OCI-M2 (cell line): ENCODE data around the gene PP2D1.
"Not testable (repeated sequence)": the region's sequence is repeated elsewhere in the genome, so short reads cannot be mapped to it uniquely, and the experiment has no call there.

Source experiments
- DNase-seq: peaks from one replicate; lab custom pipeline; 2025; ENCODE audit not compliant: unreplicated experiment; lab: John Stamatoyannopoulos, UW

The PP2D1 gene

DNA sequence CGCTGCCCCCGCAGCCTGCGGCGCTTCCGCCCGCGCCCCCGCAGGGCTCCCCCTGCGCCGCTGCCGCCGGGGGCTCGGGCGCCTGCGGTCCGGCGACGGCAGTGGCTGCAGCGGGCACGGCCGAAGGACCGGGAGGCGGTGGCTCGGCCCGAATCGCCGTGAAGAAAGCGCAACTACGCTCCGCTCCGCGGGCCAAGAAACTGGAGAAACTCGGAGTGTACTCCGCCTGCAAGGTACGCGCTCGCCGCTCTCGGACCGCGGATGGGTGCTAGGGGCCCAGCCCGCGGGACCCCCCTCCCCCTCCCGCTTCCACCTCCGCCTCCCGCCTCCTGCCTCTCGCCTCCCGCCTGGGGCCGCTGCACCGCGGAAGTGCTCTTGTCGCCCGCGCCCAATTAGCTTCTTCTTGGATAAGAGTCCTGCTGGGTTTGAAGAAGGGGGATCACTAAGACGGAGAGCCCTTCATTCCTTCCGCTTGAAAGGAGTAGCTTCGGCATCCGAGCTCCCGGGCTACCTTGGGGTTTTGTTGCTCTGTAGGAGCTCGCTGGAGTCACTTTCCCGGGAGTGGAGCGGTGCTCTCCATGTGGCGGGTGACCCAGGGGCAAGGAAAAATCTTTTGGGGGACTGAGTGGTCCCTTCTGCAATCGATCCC is 28.6 kb upstream of the PP2D1 start:
- no peak for DNase-seq

DNA sequence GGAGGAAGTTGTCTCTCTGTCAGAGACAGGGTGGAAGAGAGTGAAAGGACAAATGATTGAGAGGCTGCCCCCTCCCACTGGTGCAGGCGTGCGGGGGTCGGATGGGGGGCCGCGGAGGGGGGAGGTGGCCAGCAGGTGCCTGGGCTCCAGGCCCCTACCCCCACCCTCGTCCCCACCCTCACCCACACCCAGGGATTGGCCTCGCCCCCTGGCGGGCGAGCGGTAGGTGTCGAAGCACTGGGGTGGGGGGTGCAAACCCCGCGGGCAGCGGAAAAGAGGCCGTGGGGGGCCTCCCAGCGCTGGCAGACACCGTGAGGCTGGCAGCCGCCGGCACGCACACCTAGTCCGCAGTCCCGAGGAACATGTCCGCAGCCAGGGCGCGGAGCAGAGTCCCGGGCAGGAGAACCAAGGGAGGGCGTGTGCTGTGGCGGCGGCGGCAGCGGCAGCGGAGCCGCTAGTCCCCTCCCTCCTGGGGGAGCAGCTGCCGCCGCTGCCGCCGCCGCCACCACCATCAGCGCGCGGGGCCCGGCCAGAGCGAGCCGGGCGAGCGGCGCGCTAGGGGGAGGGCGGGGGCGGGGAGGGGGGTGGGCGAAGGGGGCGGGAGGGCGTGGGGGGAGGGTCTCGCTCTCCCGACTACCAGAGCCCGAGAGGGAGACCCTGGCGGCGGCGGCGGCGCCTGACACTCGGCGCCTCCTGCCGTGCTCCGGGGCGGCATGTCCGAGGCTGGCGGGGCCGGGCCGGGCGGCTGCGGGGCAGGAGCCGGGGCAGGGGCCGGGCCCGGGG is 27.9 kb upstream of the PP2D1 start, which contains the start of gene KAT2B:
Gene KAT2B (plus strand): TSS at position 682 of the 783 bp plus-strand sequence. CDS start 32 bp downstream, at position 714.
- DNase-seq, result peak; percentile 34

DNA sequence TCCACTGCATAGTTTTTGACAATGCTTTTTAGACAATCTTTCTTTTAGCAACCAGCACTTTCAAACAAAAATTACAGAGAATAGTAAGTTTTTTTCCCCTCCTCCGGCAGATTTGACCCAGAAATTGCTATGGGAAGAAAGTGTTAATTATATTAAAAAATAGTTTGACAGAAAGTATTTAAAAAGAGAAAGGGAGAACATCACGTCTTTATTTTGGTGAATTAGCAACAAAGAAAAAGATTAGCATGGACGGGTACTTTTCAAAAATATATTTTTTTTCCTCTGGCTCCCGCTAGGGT is 27.4 kb upstream of the PP2D1 start:
- no peak for DNase-seq

DNA sequence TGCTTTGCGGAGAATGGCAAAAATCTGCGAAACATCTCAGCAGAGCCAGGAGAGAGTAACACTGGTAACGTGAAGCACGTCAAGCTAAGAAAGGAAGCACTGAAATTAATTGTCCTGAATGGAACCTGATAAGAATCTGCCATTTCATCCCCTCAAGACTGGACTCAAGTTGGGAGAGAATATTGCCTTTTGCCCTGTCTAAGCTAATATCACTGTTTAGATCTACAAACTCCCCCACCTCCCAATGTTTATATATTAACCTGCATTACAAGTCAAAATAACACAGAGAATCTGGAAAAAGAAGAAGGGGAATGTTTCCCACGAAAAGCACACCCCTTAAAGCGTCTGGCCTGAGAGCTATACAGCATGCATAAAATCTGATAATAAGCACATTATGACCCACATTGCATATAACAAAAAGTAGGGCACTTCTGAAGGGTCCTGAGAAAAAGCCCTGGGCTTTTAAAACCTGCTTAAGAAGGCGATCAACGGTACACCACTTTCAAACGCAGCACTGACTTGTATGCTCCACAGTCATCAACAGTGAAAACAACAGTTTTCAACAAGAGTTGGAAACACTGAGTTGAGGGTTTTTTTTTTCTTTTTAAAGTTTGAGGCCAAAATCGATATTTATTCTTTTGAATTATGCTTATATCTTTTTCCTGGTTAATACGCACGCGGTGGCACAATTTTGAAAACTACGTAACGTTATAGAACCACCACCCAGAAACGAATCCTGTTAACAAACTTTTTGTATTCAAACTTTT is 26.8 kb upstream of the PP2D1 start:
- no peak for DNase-seq

DNA sequence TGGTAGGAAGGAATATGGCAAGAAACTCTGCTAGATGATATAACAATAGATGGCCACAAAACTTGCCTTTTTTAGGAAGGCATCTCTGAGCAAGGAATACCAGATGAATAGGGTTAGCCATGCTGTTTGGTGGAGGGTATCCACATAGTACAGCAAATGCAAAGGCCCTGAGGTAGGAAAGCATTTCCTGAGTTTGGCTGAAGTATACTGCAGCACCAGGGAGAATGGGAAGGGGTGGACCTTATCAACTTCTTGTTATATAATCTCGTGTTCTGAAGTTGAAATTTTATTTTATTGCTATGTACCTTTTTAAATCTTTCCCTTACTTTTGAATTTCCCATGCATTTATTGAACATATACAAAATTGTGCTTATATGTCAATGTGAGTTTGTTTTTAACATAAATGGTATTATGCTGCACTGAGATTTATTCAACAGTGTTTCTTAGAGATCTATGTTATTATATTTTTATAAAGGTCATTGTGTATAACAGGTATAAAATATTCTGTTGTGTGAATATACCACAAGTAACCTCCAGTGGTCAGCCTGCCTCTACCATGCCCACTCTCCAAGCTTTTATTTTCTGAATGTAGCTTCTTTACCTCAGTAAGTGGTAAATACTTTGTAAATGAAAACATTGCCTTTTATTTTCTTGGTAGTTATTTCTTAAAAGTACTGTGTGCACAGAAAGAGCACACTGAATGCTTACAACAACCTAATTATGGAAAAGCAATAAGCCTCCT is 25.4 kb upstream of the PP2D1 start:
- DNase-seq, result no peak

DNA sequence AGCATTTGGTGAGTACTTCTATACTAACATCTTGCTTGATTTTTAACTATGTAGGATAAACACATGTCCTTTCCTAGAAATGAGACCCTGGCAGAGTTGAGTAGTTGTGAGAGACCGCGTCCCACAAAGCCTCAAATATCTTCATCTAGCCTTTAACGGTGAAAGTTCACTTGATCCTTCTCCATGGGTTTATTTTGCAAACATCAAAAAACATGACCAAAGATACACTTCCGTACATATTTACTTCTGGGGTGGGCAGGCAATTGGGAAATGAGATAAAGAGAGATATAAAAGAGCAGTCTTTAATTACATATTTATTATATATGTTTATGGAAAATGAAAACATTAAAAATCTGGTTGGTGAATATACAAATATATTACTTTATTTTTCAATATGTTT is 23.0 kb upstream of the PP2D1 start:
- DNase-seq, result no peak

DNA sequence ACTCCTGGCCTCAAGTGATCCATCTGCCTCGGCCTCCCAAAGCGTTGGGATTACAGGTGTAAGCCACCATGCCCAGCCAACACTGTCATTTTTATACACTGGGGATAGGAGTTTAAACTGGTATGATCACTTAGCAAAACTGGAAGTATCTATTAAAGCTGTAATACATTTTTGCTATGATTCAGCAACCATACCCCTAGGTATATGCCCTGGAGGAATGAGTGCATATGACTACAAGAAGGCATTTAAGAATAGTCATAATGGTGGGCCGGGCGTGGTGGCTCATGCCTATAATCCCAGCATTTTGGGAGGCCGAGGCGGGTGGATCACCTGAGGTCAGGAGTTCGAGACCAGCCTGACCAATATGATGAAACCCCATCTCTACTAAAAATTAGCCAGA is 19.9 kb upstream of the PP2D1 start:
- not testable (repeated sequence) for DNase-seq

DNA sequence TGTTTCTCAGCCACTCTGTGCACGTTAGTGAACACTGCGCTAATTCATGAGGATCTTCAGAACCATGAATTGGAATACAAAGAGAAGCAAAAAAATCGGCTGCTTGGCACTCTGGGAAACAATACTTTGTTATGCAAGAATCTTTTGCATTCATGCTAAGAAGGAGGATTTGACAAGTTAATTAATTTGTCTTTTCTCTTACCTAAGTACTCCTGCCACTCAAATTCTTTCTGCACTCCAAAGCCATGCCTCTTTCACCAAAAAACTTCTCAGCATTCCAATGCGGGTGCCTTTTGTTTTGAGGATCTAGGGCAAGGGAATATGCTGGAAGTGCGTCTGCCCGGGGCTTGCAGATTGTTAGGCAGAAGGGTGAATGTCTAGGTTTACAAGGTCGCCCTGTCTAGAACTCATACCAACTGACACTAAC is 16.9 kb upstream of the PP2D1 start:
- no peak for DNase-seq

DNA sequence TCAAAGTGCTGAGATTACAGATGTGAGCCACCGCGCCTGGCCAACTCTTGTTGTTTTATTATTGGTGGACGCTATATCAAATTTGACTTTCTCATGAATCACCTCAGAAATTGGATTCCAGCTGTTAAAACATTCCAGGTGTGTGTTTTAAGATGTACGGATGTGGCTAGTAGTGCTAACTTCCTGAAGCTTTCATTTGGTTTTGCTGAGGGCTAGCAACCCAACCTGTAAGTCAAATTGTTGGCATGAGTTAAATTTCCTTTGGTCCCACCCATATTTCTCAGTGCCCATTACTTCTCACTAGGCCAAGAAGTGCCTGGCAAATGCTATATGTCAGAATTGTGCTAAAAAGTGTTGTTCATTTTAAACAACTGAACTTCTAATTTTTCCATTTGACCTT is 15.1 kb upstream of the PP2D1 start:
- DNase-seq, result no peak

DNA sequence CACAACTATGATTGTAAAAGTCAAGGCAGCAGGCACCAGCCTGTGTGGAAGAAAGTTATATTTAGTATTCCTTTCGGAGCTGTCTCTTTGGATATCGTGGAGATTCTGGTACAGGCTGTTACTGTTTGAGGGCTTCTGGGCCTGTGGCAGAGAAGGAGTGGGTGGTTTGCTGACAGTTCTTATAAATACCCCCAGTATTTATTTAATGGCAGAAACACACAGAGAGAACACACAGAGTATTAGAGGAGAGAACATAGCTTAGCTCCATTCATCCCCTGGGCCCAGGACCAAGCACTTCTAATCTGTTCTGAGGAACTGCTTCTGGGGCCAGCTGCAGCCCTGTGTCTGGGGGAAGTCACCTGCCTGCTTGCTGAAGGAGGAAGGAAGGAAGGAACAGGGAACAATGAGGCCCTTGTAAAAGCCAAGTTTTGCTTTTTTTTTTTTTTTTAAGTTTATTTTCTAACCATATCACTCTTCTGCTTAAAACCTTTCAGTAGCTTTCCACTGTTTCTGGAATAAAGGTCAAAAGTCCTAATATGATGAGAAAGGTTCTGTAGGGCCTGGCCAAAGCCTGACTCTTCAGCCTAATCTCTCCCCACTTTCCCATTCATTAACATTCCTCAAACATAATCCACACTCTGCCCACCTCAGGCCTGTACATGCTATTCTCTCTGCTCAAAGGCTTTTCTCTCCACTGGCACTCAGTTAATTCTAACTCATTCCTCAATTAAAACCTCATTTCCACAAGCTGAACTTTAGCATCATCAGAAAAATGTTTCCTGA is 11.8 kb upstream of the PP2D1 start:
- DNase-seq, result no peak

DNA sequence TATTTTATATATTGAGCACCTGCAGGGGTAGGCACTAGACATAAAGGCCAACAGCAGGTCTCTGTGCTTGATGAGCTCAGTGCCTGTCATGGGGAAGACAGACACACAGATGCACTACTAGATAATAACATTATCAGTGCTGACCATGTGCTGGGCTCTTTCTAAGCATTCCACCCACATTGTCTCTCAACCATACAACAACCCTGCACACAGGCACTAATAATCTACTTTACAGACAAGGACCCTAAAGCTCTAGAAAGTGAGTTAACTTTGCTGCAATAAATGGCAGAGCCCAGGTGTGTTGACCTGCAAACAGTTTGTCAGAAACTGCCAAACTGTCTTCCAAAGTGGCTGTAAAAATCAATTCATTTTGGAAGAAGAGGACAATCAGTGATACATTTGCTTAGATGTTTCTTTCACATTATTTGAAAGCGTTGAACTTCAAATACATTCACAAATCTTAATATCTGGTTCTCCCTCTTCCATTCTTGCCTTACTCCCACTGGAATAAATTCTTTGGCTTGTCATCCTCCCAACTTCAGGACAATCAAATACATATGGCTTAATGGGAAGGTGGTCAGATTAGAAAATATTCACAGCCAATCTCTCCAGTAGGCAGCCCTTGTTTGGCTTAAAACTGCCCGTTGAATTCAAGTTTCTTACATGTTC is 11.0 kb upstream of the PP2D1 start:
- peak; percentile 40 for DNase-seq

DNA sequence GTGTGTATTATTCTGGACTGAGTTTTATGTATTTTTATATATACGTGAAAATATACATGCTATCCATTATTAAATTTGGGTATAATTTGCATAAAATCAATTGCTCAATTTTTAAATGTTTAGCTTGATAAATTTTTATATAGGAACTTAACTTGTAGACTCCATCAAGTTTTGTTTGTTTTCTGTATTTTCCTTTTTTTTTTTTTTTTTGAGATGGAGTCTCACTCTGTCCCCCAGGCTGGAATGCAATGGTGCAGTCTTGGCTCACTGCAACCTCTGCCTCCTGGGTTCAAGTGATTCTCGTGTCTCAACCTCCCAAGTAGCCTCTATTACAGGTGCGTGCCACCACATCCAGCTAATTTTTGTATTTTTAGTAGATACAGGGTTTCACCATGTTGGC is 4.0 kb upstream of the PP2D1 start:
- not testable (repeated sequence) for DNase-seq

DNA sequence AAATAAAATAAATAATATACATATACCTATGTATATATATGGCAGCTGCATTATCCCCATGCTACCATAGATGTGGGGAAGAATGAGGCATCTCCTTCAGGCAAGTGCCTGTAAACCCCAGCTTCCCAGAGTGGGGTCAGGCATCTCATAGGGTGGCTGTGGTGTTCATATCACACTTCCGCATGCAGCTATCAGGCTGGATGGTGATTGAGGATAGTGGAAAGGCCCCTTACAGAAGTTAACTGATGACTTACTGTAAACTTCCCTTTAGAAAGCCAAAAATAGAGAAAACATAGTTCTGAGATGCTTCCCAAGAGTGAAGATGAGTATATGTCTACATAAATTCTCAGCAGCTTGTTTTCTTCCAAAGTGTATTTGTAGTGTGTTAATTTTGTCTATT is 3.5 kb upstream of the PP2D1 start:
- DNase-seq, result peak; percentile 36

DNA sequence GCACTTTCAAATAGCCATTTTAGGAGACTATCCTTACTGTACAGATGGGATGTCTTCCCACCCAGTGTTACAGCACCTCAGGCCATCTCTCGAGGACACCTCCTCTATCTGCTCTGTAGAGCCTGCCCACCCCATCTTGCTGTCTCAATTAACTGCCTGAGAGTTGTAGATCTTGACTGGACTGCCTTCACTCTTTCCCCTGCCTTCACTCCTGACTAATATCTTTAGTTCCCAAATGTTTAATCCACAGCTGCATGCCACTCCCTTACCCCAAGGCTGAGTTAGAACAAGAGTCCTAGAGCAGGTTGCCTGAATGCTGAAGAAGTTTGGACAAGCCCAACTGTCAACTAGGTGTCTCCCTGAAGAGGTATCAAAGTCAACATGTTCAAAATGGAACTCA is 1.3 kb upstream of the PP2D1 start:
- no peak for DNase-seq

DNA sequence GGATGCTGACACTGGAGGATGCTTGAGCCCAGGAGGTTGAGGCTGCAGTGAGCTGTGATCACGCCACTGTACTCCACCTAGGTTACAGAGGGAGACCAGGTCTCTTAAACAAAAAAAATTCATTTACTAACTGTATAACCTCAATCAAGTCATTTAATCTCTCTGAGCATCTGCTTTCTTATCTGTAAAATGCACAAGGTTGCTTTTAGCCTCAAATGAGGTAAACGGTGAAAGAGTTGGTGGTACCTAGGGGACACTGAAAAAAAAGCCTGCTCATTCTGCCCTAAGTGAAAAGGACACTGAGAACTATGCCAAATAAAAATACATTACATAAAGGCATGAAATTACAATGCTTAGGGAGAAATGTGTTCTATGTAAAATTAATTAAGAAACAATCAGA is 3.4 kb downstream of the PP2D1 start:
- no peak for DNase-seq

DNA sequence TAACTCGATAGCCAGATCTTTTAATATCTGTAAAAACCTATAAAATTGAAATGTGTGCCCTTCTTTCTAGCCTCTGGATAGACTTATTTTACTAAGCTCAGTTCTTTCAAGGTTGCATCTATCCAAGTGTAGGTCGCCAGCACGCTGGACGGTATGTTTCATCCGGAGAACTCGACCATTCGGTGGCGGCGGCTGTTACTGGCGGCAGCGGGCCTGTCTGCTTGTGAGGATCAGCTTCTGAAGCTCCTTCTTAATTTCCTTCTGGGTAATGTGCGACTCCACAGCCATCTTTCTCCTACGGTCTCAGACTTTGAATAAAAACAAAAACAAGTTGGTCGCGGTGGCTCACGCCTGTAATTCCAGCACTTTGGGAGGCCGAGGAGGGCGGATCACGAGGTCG is 4.1 kb downstream of the PP2D1 start:
- DNase-seq, result no peak

DNA sequence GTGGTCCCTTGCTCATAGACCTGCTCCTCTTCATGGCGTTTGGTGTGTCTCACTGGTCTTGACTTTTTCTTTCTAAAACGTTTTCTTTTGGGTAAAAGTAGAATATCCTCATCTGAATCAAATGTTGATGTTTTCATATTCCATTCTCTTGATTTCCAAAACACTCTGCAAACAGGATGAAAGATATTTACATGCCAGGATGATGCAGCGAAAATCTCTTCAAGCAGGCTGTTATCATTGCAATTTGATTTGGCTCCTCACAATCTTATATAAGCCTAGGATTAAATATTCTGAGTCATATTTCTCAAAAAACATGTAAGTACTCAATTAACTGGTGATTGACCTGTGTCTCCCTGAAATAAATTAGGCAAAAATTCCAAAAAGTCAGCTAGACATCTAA is 10.1 kb downstream of the PP2D1 start:
- no peak for DNase-seq

DNA sequence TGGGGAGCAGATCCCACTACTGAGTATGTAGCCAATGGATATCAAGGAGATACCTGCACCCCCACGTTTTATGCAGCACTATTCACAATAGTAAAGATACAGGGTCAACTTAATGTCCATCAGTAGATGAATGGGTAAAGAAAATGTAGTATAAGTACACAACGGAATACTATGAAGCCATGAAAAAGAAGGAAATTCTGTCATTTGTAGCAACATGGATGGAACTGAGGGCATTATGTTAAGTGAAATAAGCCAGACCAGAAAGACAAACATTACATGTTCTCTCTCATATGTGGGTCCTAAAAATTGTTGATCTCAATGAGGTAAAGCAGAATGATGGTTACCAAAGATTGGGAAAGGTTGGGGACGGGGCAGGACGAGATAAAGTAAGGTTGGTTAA is 14.6 kb downstream of the PP2D1 start:
- no peak for DNase-seq

DNA sequence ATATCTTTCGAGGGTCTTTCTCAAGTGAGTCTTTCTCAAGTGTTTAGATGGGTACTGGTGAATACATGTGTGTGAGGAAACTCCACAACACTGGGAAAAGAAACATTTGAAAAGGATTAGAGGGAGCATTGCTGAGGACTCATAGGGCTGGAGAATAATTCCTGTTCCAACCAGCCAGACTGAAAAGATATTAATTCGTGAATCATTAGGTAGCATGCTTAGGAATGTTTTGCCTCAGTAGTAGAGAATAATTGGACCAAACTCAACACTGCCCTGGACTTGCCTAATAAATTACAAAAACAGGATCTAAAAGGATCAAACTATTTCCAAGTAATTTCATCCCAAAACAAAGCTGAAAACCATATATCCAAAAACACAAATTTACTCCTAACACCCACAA is 17.3 kb downstream of the PP2D1 start:
- no peak for DNase-seq

DNA sequence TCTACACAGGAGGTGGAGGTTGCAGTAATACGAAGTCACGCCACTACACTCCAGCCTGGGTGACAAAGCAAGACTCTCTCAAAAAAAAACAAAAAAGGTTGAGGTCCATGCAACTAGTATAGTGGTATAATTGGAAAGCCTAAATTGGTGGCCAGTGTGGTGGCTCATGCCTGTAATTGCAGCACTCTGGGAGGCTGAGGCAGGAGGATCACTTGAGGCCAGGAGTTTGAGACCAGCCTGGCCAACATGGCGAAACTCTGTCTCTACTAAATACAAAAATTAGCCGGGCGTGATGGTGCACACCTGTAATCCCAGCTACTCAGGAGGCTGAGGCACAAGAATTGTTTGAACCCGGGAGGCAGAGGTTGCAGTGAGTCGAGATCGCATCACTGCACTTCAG is 23.2 kb downstream of the PP2D1 start:
- DNase-seq, result not testable (repeated sequence)
